ENCODE data around the gene PNLIPRP2.

DNA sequence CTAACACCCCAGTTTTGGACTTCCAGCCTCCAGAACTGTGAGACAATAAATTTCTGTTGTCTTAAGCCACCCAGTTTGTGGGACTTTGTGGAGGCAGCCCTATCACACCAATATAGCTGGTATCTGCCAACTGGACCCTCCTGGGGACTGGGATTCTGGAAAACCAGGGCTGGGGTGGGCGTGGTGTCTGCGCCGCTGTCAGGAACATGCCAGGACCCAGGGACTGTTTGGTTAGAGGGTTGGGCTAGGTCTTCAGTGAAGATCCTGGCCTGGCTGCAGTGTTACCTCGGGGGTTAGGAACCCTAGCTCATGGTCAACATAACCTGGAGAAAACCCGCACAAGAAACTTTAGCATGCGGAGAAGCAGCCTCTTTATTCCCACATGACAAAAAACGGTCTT, 42.6 kb downstream of the PNLIPRP2 start:
- no peak for TF ChIP-seq CTCF (IDR thresholded peaks at IDR 0.05; ENCODE audit: insufficient read depth, low read length)
- no peak for TF ChIP-seq POLR2AphosphoS5 (IDR thresholded peaks at IDR 0.05; ENCODE audit: low read depth)

Data from HL-60 (cell line).